Right lobe of liver (tissue), 4 donors: ENCODE results near the gene BHLHA15.

Experiments
- POLR2A ChIP-seq: fragments of 450-650 bp; IDR thresholded peaks from one replicate; pipeline ENCODE4 v1.6.1; 2017; ENCODE audit warnings: antibody characterized with exemption, mild to moderate bottlenecking
- TF ChIP-seq, protein P1 (sequence below), 4 donors: fragments of 200-600 bp in 3 of 4; fragments of 450-650 bp in 1 of 4; IDR thresholded peaks; one replicate each; pipeline versions ENCODE4 v1.5.1 to v1.8.0; 2016 to 2022; ENCODE audit warnings: antibody characterized with exemption in 4 of 4, mild to moderate bottlenecking in 2 of 4
- donor health status: DM: no; HTN: no; CAD: no.
- donor health status: DM: no; HTN: no; CAD: no.
- donor health status: DM: no; HTN: yes; CAD: no.

DNA sequence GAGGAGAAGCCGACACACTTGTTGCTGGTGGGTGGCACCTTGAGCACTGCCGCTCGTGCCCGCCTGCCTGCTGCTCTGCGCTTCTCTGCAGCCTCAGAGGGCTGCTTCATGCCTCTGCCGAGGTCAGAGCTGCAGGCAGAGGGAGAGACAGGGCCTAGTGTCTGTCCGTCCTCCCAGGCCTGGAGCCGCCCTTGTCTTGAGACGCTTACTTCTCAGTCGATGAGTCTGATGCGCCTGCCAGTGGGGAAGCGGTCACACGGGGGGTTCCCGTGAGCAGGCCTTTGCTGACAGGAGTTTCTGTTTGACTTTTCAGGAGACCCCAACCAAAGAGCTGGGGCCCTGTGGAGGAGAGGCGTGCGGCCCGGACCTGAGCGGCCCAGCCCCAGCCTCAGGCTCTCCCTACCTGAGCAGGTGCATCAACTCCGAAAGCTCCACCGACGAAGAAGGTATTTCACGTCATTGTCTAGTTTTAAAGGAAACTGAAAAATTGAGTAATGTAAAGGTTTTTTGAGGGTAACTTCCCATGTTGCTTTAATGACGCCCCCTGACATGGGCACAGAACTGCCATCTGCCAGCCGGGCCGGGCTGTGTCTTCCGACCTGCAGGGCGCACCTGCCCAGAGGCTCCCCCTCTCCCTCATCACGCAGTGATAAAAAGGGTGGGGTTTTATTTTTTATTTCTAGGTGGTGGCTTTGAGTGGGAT lies 7.8 kb upstream of the BHLHA15 start:
- TF ChIP-seq, protein P1, sequence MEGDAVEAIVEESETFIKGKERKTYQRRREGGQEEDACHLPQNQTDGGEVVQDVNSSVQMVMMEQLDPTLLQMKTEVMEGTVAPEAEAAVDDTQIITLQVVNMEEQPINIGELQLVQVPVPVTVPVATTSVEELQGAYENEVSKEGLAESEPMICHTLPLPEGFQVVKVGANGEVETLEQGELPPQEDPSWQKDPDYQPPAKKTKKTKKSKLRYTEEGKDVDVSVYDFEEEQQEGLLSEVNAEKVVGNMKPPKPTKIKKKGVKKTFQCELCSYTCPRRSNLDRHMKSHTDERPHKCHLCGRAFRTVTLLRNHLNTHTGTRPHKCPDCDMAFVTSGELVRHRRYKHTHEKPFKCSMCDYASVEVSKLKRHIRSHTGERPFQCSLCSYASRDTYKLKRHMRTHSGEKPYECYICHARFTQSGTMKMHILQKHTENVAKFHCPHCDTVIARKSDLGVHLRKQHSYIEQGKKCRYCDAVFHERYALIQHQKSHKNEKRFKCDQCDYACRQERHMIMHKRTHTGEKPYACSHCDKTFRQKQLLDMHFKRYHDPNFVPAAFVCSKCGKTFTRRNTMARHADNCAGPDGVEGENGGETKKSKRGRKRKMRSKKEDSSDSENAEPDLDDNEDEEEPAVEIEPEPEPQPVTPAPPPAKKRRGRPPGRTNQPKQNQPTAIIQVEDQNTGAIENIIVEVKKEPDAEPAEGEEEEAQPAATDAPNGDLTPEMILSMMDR (IDR thresholded peaks at IDR 0.05): no peak
- no peak for TF ChIP-seq POLR2A
